Measurements from ENCODE around the gene EARS2. TPM values are rescaled to one million over a fixed set of nuclear protein-coding genes. Genes with fewer than 3 reads are reported as not detected.

The EARS2 gene
- total and polyA plus RNA-seq, 10 of the 15 experiments (the other 5 are each of a cell fraction or from before 2014, with no cell fraction given), result 12.9 to 65.9 (median 33.5) TPM

DNA sequence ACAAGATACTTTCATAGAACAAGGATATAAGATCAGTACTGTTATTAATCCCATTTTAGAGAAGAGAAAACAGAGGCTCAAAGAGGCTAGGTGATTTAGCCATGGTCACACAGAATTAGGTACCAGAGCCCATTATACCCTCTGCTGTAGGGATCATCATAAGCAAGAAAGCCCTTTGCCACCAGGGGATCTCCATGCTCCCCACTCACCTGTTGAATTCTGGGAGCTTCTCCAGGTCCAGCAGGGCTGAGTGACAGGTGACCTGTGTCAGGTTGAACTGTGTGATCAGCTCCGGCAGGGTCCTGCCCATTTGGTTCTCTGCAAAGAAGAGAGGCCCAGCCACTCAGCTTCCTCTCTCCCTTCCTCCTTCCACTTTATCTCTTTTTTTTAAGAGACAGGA, 24.7 kb downstream of the EARS2 start (continued):
- no peak for TF ChIP-seq EZH2 (IDR thresholded peaks at IDR 0.05; ENCODE audit: borderline replicate concordance, control insufficient read depth, low read depth, low read length)
- no peak for TF ChIP-seq HDGF (IDR thresholded peaks at IDR 0.05)
- no peak for TF ChIP-seq IKZF2 (IDR thresholded peaks at IDR 0.05)
- no peak for TF ChIP-seq ZBED1 (IDR thresholded peaks at IDR 0.05; ENCODE audit: borderline replicate concordance)
- no peak for TF ChIP-seq CHD2 (IDR thresholded peaks at IDR 0.05; ENCODE audit: borderline replicate concordance, low read depth, low read length)
- TF ChIP-seq JUND (IDR thresholded peaks at IDR 0.05; ENCODE audit: low read depth, low read length), result no peak

DNA sequence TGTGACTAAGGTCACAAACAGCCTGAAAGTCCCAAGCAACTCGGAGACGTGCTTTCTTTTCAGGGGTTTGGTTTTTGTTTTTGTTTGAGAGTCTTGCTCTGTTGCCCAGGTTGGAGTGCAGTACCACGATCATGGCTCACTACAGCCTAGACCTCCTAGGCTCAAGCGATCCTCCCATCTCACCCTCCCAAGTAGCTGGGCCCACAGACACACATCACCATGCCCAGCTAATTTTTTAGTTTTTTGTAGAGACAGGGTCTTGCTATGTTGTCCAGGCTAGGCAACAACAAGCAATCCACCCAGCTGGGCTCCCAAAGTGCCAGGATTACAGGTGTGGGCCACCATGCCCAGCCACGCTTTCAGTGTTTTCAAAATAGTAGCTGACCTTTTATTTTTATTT, 27.1 kb downstream of the EARS2 start:
- H3K27ac ChIP-seq (ENCODE audit: control insufficient read depth, insufficient read depth), result no peak overlapping the region
- H3K4me2 ChIP-seq (ENCODE audit: control insufficient read depth, insufficient read depth), result no peak overlapping the region
- H3K9me3 ChIP-seq (replicated peaks; ENCODE audit: control insufficient read depth, insufficient read depth, low read length), result no peaks in the 10 kb centered on the region
- H3K36me3 ChIP-seq (ENCODE audit: control insufficient read depth in 2 of 2, insufficient read depth in 2 of 2, low read length in 1 of 2), result peaks cover 18 to 37% of the 10 kb centered on the region in 2 experiments; a peak in 3 of 4 replicates
- H3K9ac ChIP-seq (ENCODE audit: control insufficient read depth, insufficient read depth, low read length), result no peak overlapping the region
- in situ Hi-C loops (cut with MboI), result no loop called here
- BruUV-seq (replicated peaks), result no TSS peak
- no peak for TF ChIP-seq POU2F2 (IDR thresholded peaks at IDR 0.05; ENCODE audit: borderline replicate concordance, low read depth, low read length)
- no peak overlapping the region for H2AFZ ChIP-seq (ENCODE audit: control insufficient read depth, low read depth, low read length)
- 87% methylated on average over 5 of the region's 5 CpGs for WGBS (ENCODE audit: insufficient coverage, insufficient replicate concordance, low lambda C conversion rate, missing lambda C conversion rate)
- no peaks in the 10 kb centered on the region for H3K4me1 ChIP-seq (ENCODE audit: control insufficient read depth, insufficient read depth, low read length)
- DNase-seq (ENCODE audit: low read depth, low spot score) (no peak), ATAC-seq (no peak), FAIRE-seq (no peak)
- RAD21 ChIA-PET (ENCODE audit: unreplicated experiment), result no interaction called here
- no peak overlapping the region for H3K4me3 ChIP-seq
- CTCF ChIA-PET, result no interaction called here
- intact Hi-C loops (cut with micrococcal nuclease; ENCODE audit: unreplicated experiment), result no loop called here
- SMC1A ChIA-PET (ENCODE audit: uncharacterized antibody, unreplicated experiment), result no interaction called here
- POLR2A ChIA-PET, result interaction anchor here (0.6 kb wide), 1 partner anchor 39 kb away, joined by 3 read pairs; no protein-coding TSS in a partner anchor
- no peaks in the 10 kb centered on the region; the same call in 1 of the 2 replicates for H4K20me1 ChIP-seq (ENCODE audit: control insufficient read depth, insufficient read depth)
- no peaks in the 10 kb centered on the region for H3K27me3 ChIP-seq (replicated peaks in 1 of 2; ENCODE audit: control insufficient read depth in 2 of 2, insufficient read depth in 2 of 2, low read length in 1 of 2)
- no peaks in the 10 kb centered on the region for H3K79me2 ChIP-seq (ENCODE audit: control insufficient read depth, insufficient read depth, low read length)

Data from GM12878 (cell line).